ENCODE results near the gene OR1I1. TPM values are rescaled to one million over a fixed set of nuclear protein-coding genes. Genes with fewer than 3 reads are reported as not detected.

OR1I1 gene
- total RNA-seq, 5 donors from 2014 or later (not counting 1 experiment from before 2014, with no cell fraction given): not detected

GRCh38 chr19:15045506-15045905, 36.5 kb upstream of the OR1I1 start:
- no peak overlapping the region for H3K4me3 Mint-ChIP-seq
- H3K9me3 Mint-ChIP-seq: no peaks in the 10 kb centered on the region
- H3K27me3 Mint-ChIP-seq: peaks cover 34 to 35% of the 10 kb centered on the region in 2 donors
- POLR2A ChIA-PET: no interaction called here
- Histone ChIP-seq H3K9me3 (no peaks in the 10 kb centered on the region), H3K4me3 (ENCODE audit: control insufficient read depth in 1 of 2, extremely low read depth in 1 of 2, low read length in 1 of 2) (no peak overlapping the region), H3K4me1 (ENCODE audit: control insufficient read depth in 1 of 2, extremely low read depth in 1 of 2, insufficient read depth in 2 of 2, low read length in 2 of 2) (no peaks in the 10 kb centered on the region), H3K27me3 (replicated peaks in 1 of 2; ENCODE audit: control insufficient read depth in 2 of 2, extremely low read depth in 1 of 2, insufficient read depth in 2 of 2, low read length in 1 of 2) (peaks cover 0 to 45% of the 10 kb centered on the region in 2 experiments), H3K27ac (ENCODE audit: low read length) (no peak overlapping the region), H3K36me3 (ENCODE audit: control insufficient read depth in 2 of 2, extremely low read depth in 1 of 2, insufficient read depth in 1 of 2, low read length in 1 of 2) (no peaks in the 10 kb centered on the region)
- H3K36me3 Mint-ChIP-seq: no peaks in the 10 kb centered on the region
- WGBS (ENCODE audit: insufficient coverage): no CpG with 5 or more reads among the region's 3 CpGs
- no peak overlapping the region for H3K27ac Mint-ChIP-seq
- DNase-seq (no peak), ATAC-seq (replicated peaks in 1 of 4) (no peak)
- CTCF ChIA-PET: no interaction called here
- no peaks in the 10 kb centered on the region for H3K4me1 Mint-ChIP-seq

GRCh38 chr19:15047680-15048079, 34.3 kb upstream of the OR1I1 start:
- peaks cover 45 to 48% of the 10 kb centered on the region in 2 donors for H3K27me3 Mint-ChIP-seq
- no peak for DNase-seq
- H3K4me1 Mint-ChIP-seq: no peaks in the 10 kb centered on the region
- no peaks in the 10 kb centered on the region for H3K36me3 ChIP-seq (ENCODE audit: control insufficient read depth in 2 of 2, extremely low read depth in 1 of 2, insufficient read depth in 1 of 2, low read length in 1 of 2)
- no peak for ATAC-seq (replicated peaks in 1 of 4)
- no peak overlapping the region for H3K27ac ChIP-seq (ENCODE audit: low read length)
- no peaks in the 10 kb centered on the region for H3K9me3 Mint-ChIP-seq
- H3K9me3 ChIP-seq: no peaks in the 10 kb centered on the region
- no peak overlapping the region for H3K4me3 Mint-ChIP-seq
- WGBS (ENCODE audit: insufficient coverage): 90% methylated on average over 3 of the region's 11 CpGs
- H3K27ac Mint-ChIP-seq: no peak overlapping the region
- H3K4me3 ChIP-seq (ENCODE audit: control insufficient read depth in 1 of 2, extremely low read depth in 1 of 2, low read length in 1 of 2): no peak overlapping the region
- CTCF ChIA-PET: no interaction called here
- H3K27me3 ChIP-seq (replicated peaks in 1 of 2; ENCODE audit: control insufficient read depth in 2 of 2, extremely low read depth in 1 of 2, insufficient read depth in 2 of 2, low read length in 1 of 2): peaks cover 0 to 35% of the 10 kb centered on the region in 2 experiments
- POLR2A ChIA-PET: no interaction called here
- no peaks in the 10 kb centered on the region for H3K36me3 Mint-ChIP-seq
- no peaks in the 10 kb centered on the region for H3K4me1 ChIP-seq (ENCODE audit: control insufficient read depth in 1 of 2, extremely low read depth in 1 of 2, insufficient read depth in 2 of 2, low read length in 2 of 2)

GRCh38 chr19:15048128-15048527, 33.9 kb upstream of the OR1I1 start:
- Histone ChIP-seq H3K4me3 (ENCODE audit: control insufficient read depth in 1 of 2, extremely low read depth in 1 of 2, low read length in 1 of 2) (no peak overlapping the region), H3K4me1 (ENCODE audit: control insufficient read depth in 1 of 2, extremely low read depth in 1 of 2, insufficient read depth in 2 of 2, low read length in 2 of 2) (no peaks in the 10 kb centered on the region), H3K27ac (ENCODE audit: low read length) (no peak overlapping the region), H3K27me3 (replicated peaks in 1 of 2; ENCODE audit: control insufficient read depth in 2 of 2, extremely low read depth in 1 of 2, insufficient read depth in 2 of 2, low read length in 1 of 2) (peaks cover 0 to 34% of the 10 kb centered on the region in 2 experiments), H3K9me3 (no peaks in the 10 kb centered on the region), H3K36me3 (ENCODE audit: control insufficient read depth in 2 of 2, extremely low read depth in 1 of 2, insufficient read depth in 1 of 2, low read length in 1 of 2) (no peaks in the 10 kb centered on the region)
- Mint-ChIP-seq H3K4me3 (no peak overlapping the region), H3K36me3 (no peaks in the 10 kb centered on the region), H3K4me1 (no peaks in the 10 kb centered on the region), H3K27ac (no peak overlapping the region), H3K9me3 (no peaks in the 10 kb centered on the region), H3K27me3 (peaks cover 45 to 48% of the 10 kb centered on the region in 2 donors)
- CTCF ChIA-PET: no interaction called here
- WGBS (ENCODE audit: insufficient coverage): 100% methylated on average over 1 of the region's 5 CpGs
- ATAC-seq (replicated peaks in 1 of 4) (no peak), DNase-seq (no peak)
- POLR2A ChIA-PET: no interaction called here

DNA sequence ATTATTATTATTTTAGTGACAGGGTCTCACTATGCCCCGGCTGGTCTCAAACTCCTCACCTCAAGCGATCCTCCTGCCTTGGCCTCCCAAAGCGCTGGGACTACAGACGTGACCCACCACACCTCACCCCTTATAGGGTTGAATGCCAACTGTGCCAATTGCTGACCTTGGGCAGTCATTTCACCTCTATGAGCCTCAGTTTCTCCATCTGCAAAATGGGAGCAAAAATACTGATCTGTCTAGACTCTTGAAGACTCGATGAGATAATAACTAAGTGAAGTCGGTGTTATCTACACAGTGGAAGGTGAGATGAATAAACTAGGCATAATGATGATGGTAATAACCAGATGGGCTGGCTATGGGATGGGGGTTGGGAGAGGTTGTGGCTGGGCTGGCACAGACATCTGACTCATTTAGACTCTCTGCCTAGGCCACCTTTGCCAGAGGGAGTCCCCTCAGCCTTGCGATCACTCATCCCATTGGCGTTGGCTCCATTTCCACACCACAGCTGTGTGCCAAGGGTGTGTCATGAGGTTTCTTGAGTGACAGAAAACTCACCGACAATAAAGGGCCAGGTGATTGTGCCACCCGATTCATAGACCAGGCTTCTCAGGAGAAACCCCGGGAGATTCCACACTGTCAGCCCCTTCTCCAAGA, 33.0 kb upstream of the OR1I1 start, which contains the start of gene CASP14:
Gene CASP14, plus strand, starts transcription at position 596 of the 657 bp plus-strand sequence. CDS start 2,772 bp downstream, outside the sequence.
- Histone ChIP-seq H3K27me3 (replicated peaks in 1 of 2; ENCODE audit: control insufficient read depth in 2 of 2, extremely low read depth in 1 of 2, insufficient read depth in 2 of 2, low read length in 1 of 2) (peaks cover 0 to 38% of the 10 kb centered on the region in 2 experiments), H3K27ac (ENCODE audit: low read length) (no peak within 1 kb of the TSS), H3K4me3 (ENCODE audit: control insufficient read depth in 1 of 2, extremely low read depth in 1 of 2, low read length in 1 of 2) (no peak within 1 kb of the TSS), H3K36me3 (ENCODE audit: control insufficient read depth in 2 of 2, extremely low read depth in 1 of 2, insufficient read depth in 1 of 2, low read length in 1 of 2) (no peaks in the 10 kb centered on the region), H3K4me1 (ENCODE audit: control insufficient read depth in 1 of 2, extremely low read depth in 1 of 2, insufficient read depth in 2 of 2, low read length in 2 of 2) (no peaks in the 10 kb centered on the region), H3K9me3 (no peaks in the 10 kb centered on the region)
- Mint-ChIP-seq H3K4me3 (no peak within 1 kb of the TSS), H3K4me1 (no peaks in the 10 kb centered on the region), H3K27me3 (peaks cover 41 to 46% of the 10 kb centered on the region in 2 donors), H3K9me3 (no peaks in the 10 kb centered on the region), H3K27ac (no peak within 1 kb of the TSS), H3K36me3 (no peaks in the 10 kb centered on the region)
- POLR2A ChIA-PET: no interaction called here
- WGBS (ENCODE audit: insufficient coverage): 83% methylated on average over 3 of the region's 11 CpGs
- DNase-seq: no peak
- ATAC-seq (replicated peaks in 1 of 4): no peak
- CTCF ChIA-PET: interaction anchor here (0.6 kb wide), 2 partner anchors 312 to 1775 kb away, joined by 3 to 4 read pairs; no protein-coding TSS in a partner anchor

- H3K36me3 ChIP-seq (ENCODE audit: control insufficient read depth in 2 of 2, extremely low read depth in 1 of 2, insufficient read depth in 1 of 2, low read length in 1 of 2): no peaks in the 10 kb centered on the region
- no peak for DNase-seq
- H3K4me1 ChIP-seq (ENCODE audit: control insufficient read depth in 1 of 2, extremely low read depth in 1 of 2, insufficient read depth in 2 of 2, low read length in 2 of 2): no peaks in the 10 kb centered on the region
- Mint-ChIP-seq H3K4me3 (no peak overlapping the region), H3K27me3 (peaks cover 37 to 44% of the 10 kb centered on the region in 2 donors), H3K27ac (no peak overlapping the region), H3K9me3 (no peaks in the 10 kb centered on the region), H3K36me3 (no peaks in the 10 kb centered on the region), H3K4me1 (no peaks in the 10 kb centered on the region)
- CTCF ChIA-PET: no interaction called here
- no peaks in the 10 kb centered on the region for H3K9me3 ChIP-seq
- H3K27me3 ChIP-seq (replicated peaks in 1 of 2; ENCODE audit: control insufficient read depth in 2 of 2, extremely low read depth in 1 of 2, insufficient read depth in 2 of 2, low read length in 1 of 2): peaks cover 0 to 48% of the 10 kb centered on the region in 2 experiments
- ATAC-seq (replicated peaks in 1 of 4): no peak
- H3K27ac ChIP-seq (ENCODE audit: low read length): no peak overlapping the region
- POLR2A ChIA-PET: no interaction called here
- no peak overlapping the region for H3K4me3 ChIP-seq (ENCODE audit: control insufficient read depth in 1 of 2, extremely low read depth in 1 of 2, low read length in 1 of 2)
- 94% methylated on average over 2 of the region's 2 CpGs for WGBS (ENCODE audit: insufficient coverage)
Measured at GRCh38 chr19:15050639-15051038, 31.4 kb upstream of the OR1I1 start.

- ATAC-seq (replicated peaks in 1 of 4): no peak
- Histone ChIP-seq H3K27ac (ENCODE audit: low read length) (no peak overlapping the region), H3K36me3 (ENCODE audit: control insufficient read depth in 2 of 2, extremely low read depth in 1 of 2, insufficient read depth in 1 of 2, low read length in 1 of 2) (no peaks in the 10 kb centered on the region), H3K27me3 (replicated peaks in 1 of 2; ENCODE audit: control insufficient read depth in 2 of 2, extremely low read depth in 1 of 2, insufficient read depth in 2 of 2, low read length in 1 of 2) (peaks cover 4 to 11% of the 10 kb centered on the region in 2 experiments), H3K4me3 (ENCODE audit: control insufficient read depth in 1 of 2, extremely low read depth in 1 of 2, low read length in 1 of 2) (no peak overlapping the region), H3K9me3 (no peaks in the 10 kb centered on the region), H3K4me1 (ENCODE audit: control insufficient read depth in 1 of 2, extremely low read depth in 1 of 2, insufficient read depth in 2 of 2, low read length in 2 of 2) (no peaks in the 10 kb centered on the region)
- Mint-ChIP-seq H3K27ac (no peak overlapping the region), H3K27me3 (peaks cover 51 to 56% of the 10 kb centered on the region in 2 donors), H3K9me3 (peaks cover 0 to 6% (median 4%) of the 10 kb centered on the region in 3 donors), H3K4me1 (no peaks in the 10 kb centered on the region), H3K36me3 (no peaks in the 10 kb centered on the region), H3K4me3 (no peak overlapping the region)
- ChIA-PET CTCF (no interaction called here), POLR2A (no interaction called here)
- no CpG with 5 or more reads among the region's 12 CpGs for whole genome bisulfite sequencing (ENCODE audit: insufficient coverage)
- DNase-seq: no peak
Measured at GRCh38 chr19:15062036-15062435, 20.0 kb upstream of the OR1I1 start.

All from T-cell (primary cell).